Stimulated activated CD4-positive, alpha-beta T cell treated with anti-CD3 and anti-CD28 coated beads, TNF-alpha, amount 100 ng/mL, for 4 hours (primary cell): ENCODE data around the gene FNBP1.

Experiments
- DNase-seq, 3 experiments: peaks; one replicate each; pipeline ENCODE4 v3.0.0-alpha.2; 2020; ENCODE audit warnings: low read depth in 3 of 3

Gene FNBP1

GRCh38 chr9:129875687-129876395, 167.1 kb downstream of the FNBP1 start:
- no peak for DNase-seq

DNA sequence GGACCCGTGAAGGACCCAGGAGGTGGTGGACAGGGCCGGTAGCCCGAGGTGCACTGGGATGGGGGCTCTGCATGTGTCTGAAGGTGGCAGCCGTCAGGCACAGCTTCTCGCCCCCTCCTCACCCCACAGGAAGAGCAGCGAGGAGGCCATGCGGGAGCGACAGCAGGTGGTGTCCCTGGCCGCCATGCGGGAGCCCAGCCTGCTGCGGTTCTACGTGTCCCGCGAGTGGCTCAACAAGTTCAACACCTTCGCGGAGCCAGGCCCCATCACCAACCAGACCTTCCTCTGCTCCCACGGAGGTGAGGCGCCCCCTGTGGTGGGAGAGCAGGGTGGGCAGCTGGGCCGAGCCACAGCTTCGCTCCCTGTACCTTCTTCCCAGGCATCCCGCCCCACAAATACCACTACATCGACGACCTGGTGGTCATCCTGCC, 167.8 kb downstream of the FNBP1 start:
- no peak for DNase-seq

- no peak for DNase-seq
These were observed 168.5 kb downstream of the FNBP1 start for GRCh38 chr9:129874261-129875101.

- no peak for DNase-seq
These were observed 169.3 kb downstream of the FNBP1 start for GRCh38 chr9:129873563-129874190.

DNA sequence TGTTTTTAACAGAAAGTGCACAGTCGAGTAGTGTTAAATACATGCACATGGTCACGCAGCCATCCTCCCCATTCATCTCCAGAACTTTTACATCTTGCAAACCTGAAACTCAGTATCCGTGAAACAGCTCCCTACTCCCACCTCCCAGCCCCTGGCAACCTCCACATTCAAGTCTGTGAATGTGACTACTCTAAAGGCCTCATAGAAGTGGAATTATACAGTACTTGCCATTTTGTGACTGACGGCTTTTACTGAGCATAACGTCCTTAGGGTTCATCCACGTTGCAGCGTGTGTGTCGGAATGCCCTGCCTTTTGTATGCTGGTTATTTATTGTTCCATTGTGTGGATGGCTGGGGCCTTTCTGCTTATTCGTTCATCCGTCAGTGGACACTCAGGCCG, 171.9 kb downstream of the FNBP1 start:
- no peak for DNase-seq

GRCh38 chr9:129869585-129870501, 173.1 kb downstream of the FNBP1 start:
- no peak for DNase-seq

DNA sequence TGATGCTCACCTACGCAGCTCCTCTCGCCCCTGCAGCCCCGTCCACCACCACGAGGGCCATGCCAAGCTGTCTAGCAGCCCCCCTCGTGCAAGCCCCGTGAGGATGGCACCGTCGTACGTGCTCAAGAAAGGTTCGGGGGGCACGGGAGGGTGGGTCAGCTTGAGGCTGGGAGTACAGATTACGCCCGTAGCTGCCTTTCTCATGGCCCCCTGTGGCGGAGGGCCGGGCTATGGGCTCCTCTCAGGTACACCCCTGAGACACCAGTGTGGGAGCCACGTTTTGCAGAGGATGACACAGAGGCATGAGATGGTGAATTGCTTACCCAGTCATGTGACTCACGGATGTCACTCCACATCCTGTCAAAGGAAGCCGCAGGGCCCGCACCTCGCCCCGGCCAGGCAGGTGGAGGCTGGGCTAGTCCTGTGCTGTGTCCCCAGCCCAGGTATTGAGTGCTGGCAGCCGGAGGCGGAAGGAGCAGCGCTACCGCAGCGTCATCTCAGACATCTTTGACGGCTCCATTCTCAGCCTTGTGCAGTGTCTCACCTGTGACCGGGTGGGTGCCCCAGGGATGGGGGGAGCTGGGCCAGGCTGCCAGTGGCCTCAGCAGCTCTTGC, 174.0 kb downstream of the FNBP1 start:
- DNase-seq = peak; percentile 57 to 83 (median 73)

DNA sequence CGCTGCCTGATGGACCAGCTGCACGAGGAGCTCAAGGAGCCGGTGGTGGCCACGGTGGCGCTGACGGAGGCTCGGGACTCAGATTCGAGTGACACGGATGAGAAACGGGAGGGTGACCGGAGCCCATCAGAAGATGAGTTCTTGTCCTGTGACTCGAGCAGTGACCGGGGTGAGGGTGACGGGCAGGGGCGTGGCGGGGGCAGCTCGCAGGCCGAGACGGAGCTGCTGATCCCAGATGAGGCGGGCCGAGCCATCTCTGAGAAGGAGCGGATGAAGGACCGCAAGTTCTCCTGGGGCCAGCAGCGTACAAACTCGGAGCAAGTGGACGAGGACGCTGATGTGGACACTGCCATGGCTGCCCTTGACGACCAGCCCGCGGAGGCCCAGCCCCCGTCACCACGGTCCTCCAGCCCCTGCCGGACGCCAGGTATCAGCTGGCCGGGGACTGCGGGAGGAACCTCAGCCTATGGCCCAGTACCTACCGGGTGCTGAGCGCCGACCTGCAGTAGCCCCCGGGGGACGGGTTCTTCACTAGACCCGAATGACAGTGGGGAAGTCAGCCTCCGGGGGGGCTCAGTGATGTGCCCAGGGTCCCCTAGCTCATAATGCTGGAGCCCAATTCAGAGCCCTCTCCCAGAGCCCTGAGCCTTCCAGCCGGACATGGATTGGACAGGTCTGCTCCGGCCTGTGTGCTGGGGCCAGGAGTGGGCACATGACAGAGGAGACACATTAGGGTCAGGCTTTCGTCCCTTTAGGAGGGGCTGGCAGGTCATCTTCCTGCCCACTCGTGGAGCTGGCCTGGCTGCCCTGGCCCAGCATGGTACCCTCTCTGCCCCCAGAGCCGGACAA, 174.7 kb downstream of the FNBP1 start:
- no peak for DNase-seq

GRCh38 chr9:129867136-129868022, 175.6 kb downstream of the FNBP1 start:
- no peak for DNase-seq

- peak in 1 of 3 experiments; percentile 36 for DNase-seq
These were observed 176.4 kb downstream of the FNBP1 start for GRCh38 chr9:129866394-129867135.

DNA sequence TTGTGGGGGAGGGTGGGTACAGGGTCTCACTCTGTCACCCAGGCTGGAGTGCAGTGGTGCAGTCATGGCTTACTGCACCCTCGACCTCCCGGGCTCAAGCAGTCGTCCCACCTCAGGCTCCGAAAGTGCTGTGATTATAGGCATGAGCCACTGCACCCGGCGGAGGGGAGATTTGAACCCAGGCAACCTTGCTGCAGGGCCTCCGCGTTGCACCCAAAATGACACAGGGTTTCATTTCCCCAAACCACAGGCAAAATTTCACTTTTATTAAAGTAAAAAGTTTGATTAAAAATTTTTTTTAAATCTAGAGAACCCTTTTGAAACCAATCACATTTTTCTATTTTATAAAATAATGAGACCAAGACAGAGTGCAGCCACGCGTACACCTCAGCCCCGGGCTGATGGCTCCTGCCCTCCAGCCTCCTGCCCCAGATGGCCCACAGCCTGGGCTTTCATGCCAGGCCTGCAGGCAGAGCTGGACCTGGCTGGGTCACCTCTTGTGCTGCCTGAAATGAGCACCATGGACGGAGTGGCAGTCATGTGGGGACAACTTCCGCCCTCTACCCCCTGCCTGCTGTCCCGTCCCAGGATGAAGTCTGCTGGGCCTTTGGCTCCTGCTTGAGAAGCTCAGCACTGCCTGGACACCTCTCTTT, 177.2 kb downstream of the FNBP1 start:
- DNase-seq = no peak

DNA sequence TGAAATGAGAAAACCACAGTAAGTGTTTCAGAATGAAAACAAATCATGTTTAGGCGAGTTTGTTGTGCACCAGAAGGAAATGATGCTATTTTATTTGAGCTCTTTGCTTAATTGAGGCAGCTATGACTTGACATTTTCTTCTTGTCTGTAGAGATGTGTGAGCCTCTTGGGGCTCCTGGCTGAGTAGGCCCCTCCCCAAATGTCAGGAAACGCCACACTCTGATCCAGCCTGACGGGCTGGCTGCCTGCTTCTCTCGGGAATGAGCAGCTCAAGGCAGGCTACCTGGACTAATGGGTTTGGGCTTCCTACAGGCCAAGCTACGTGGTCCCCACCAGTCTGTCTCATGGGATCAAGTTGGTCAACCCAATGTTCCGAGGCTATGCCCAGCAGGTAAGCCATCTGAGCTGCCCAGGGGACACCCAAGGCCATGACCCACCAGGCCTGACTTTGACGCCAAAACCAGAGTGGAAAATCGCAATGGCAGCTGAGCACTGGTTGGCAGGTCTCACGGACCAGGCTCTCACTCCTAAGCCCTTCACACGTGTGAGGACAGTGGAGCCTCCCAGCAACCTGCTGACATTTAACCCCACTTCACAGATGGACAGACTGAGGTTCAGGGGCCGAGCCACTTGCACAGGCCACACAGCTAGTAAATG, 177.9 kb downstream of the FNBP1 start:
- DNase-seq = no peak

DNA sequence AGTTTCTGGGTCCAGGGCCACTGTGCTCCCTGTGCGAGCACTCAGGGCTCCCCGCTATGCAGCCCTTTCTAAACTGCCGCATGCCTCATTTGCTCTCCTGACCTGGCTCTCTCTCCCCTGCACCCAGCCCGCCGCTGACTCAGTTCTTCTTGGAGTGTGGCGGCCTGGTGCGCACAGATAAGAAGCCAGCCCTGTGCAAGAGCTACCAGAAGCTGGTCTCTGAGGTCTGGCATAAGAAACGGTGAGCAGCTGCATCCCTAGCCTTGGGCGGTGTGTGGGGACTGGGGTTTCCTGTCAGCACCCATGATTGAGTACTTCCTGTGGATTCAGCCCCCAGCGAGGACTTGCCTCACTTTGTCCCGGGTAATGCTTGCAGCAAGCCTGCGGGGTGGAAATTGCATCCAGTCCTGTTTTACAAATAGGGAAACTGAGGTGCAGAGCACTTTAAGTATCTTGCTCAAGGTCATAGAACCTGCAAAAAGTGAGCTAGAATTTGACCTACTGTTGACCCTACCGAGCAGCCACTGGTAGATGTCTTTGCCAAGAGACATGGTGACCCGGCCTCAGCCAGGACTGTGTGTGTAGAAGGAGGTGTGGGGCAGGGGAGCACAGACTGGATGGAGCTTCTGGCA, 179.8 kb downstream of the FNBP1 start:
- DNase-seq = peak in 1 of 3 experiments; percentile 43

DNA sequence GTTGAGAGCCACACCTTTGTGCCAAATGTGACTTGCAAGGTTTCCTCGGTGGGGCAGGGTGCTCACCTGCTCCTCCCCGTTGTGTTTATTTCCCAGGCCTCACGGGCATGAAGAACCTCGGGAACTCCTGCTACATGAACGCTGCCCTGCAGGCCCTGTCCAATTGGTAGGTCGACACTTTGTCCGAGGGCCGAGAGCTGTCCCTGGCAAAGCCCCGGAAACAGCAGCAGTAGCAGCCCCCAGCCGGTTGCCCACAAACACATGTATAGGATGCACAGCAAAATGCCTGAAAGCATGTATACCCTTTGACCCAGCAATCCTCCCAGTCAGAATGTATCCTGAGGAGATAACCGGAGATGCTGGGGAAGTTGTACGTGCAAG, 181.6 kb downstream of the FNBP1 start:
- no peak for DNase-seq

GRCh38 chr9:129860653-129861446, 182.1 kb downstream of the FNBP1 start:
- no peak for DNase-seq
